LHCN-M2 (cell line): ENCODE measurements around the gene MAU2. TPM values are rescaled to one million over a fixed set of nuclear protein-coding genes. Genes with fewer than 3 reads are reported as not detected.

ENCODE experiments used
- total RNA-seq: library from RNA; depleted of rRNA; stranded (reverse); fragments of >200 nt; gene quantifications from 2 replicates; pipeline ENCODE4 v1.2.3, GENCODE V29; 2014; rRNA removed

The MAU2 gene
- total RNA-seq, 1 experiment from 2014 or later: 23.1 TPM

Other genes starting within 250 kb of the MAU2 start
- gene TMEM161A, start 182.4 kb upstream of the MAU2 start, total RNA-seq: 26.1 and 26.7 TPM in 2 replicates
- gene MEF2B, start 150.6 kb upstream of the MAU2 start, total RNA-seq: 0.17 and 0.32 TPM in 2 replicates
- 19.6 and 27.0 TPM in 2 replicates for gene BORCS8, start 128.7 kb upstream of the MAU2 start, total RNA-seq
- 66.9 and 71.8 TPM in 2 replicates for gene RFXANK, start 128.6 kb upstream of the MAU2 start, total RNA-seq
- 16.0 and 19.7 TPM in 2 replicates for gene NR2C2AP, start 117.4 kb upstream of the MAU2 start, total RNA-seq
- gene NCAN, start 108.9 kb upstream of the MAU2 start, total RNA-seq: under 0.01 TPM in 1 of 2 replicates, not detected in the other
- gene TM6SF2, start 47.5 kb upstream of the MAU2 start, total RNA-seq: 1.2 and 1.3 TPM in 2 replicates
- 38.7 and 45.8 TPM in 2 replicates for gene SUGP1, start 320 bp upstream of the MAU2 start, total RNA-seq
- 60.7 and 64.1 TPM in 2 replicates for gene GATAD2A, start 84.8 kb downstream of the MAU2 start, total RNA-seq
- 2.4 TPM in 2 replicates for gene TSSK6, start 194.7 kb downstream of the MAU2 start, total RNA-seq
- 20.2 and 32.4 TPM in 2 replicates for gene NDUFA13, start 195.4 kb downstream of the MAU2 start, total RNA-seq
- 0.69 and 0.90 TPM in 2 replicates for gene YJEFN3, start 208.1 kb downstream of the MAU2 start, total RNA-seq
- gene CILP2, start 217.4 kb downstream of the MAU2 start, total RNA-seq: 0.06 TPM in 2 replicates